HG03342 (cell line): ENCODE data around the gene DCD.
"Not testable (repeated sequence)": the region's sequence is repeated elsewhere in the genome, so short reads cannot be mapped to it uniquely, and the experiment has no call there.

Source experiments
- ATAC-seq: cut with Tn5 transposase; IDR thresholded peaks from one replicate; pipeline ENCODE4 v1.9.1; 2021; ENCODE audit warnings: mild to moderate bottlenecking, moderate library complexity; ENCODE audit not compliant: unreplicated experiment

The DCD gene, protein sequence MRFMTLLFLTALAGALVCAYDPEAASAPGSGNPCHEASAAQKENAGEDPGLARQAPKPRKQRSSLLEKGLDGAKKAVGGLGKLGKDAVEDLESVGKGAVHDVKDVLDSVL

GRCh38 chr12:54648265-54648664, at the start of gene DCD:
Gene DCD (minus strand): TSS chr12:54648365. CDS start chr12:54648303, 62 bp downstream.
- no peak for ATAC-seq

DNA sequence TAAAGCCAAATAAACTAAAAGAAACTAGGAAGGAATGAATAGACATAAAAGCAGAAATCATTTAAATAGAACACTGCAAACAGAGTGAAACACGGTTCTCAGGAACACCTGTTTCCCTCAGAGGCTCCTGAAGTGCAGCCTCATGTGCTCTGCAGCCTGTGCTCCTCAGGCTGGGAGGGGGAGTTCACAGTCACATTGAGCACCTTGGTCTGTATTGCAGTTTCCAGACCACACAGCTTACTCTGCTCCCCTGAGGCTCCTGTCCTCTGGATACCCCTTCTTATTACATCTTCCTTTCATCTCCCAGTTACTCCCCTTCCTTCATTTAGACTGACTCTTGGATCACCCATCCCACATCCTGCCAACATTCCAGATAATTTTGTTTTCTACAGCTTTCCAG, 49.7 kb upstream of the DCD start:
- ATAC-seq: no peak

GRCh38 chr12:54692353-54692752, 44.2 kb upstream of the DCD start:
- ATAC-seq: no peak

DNA sequence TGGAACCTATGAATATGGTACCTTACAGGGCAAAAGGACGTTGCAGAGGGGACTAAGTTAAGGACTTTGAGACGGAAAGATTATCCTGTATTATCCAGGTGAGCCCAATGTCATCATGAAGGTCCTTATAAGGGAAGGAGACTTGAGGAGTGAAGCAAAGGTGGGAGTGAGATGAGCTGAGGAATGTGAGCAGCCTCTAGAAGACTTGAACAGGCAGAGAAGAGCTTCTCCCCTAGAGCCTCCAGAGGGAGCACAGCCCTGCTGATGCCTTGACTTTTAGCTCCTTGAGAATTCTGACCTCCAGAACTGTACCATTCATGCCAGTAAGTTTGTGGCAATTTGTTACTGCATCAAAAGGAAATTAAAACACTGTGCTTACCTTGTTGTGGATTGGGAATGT, 41.8 kb upstream of the DCD start:
- ATAC-seq: no peak

- ATAC-seq: no peak
Measured at GRCh38 chr12:54689034-54689372, 40.8 kb upstream of the DCD start.

DNA sequence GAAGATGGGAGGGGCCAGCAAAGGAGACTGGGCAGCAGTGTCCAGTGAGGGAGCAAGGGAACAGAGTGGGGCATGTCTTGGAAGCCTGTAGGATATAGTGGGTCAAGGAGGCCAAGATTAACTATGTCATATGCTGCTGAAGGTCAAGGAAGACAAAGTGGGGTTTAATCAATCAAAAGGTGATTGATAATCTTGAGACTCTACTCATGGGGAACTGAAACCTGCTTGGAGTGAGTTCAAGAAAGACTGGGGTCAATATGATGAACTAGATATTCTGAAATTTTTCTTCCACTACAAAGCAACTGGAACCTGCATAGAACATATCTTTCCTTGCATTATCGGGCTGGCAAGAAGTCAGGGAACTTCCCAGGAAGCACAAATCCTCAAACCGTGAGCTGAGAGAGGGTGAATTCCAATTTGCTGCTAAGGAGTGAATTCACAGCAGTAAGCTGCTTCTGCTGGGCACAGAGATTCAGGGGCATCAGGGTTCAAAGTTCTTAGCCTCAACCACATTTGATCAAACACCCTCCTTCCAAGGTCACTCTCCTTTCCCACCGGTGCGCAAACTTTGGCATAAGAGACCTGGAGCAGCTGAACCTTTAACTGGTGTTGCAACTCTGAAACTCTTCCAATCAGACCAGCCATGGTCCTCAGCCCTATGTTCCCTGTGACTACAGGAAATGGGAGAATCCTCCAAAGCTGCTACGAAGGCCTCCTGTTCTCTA, 40.3 kb upstream of the DCD start:
- ATAC-seq: no peak

- ATAC-seq: no peak
Measured at GRCh38 chr12:54684636-54685630, 36.8 kb upstream of the DCD start.

DNA sequence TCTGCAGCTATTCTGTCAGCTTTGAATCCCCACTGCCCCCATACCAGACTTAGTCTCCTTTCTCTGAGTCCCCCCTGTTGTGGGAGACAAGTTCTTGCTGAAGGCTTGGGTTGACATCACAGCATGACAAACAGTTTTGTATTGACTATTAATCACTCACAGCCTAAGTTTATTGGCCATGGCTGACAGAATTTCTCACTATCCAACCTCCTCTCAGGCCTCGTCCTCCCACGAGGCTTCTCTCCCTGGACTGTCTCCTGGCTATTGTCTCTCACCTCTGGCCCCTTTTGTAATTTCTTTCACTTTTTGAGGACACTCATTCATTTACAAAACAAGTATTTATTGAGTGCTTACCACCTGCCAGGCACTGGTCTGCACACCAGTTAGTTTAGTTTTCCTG, 35.2 kb upstream of the DCD start:
- no peak for ATAC-seq

DNA sequence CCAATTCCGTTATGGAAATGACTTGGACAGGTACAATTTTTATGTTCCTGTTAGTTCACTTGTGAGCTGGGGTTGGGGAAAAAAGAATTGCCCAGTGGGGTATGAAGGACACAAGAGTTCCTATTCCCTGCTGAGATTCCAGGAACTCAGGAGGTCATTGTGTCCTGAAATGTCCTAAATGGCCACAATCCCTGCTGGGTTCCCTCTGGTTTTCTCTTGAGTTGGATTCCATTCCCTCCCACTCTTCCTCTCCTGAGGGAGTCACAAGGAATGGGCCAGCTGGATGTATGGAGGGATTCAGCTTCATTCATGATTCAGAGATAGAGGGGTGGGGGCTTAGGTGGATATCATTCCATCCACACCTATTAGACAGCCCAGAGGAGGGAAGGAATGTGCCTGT, 34.5 kb upstream of the DCD start:
- no peak for ATAC-seq

DNA sequence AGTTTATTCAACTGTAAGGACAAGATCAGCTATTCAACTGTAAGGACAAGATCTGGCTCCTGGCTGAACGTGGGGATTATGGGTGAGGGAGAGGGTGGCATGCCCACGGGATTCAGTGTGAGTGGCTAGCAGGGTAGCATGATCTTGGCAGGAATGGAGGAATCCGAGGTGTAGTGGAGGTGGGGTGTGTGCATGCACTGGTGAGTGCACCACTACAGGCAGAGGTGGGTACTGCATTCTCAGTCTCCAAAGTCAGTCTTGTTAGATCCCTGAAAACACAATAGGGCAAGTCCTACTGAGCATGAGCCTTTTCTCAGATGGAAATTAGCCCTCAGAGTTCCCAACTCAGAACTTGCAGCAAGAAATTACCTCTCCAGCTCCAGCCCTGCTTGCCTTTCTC, 32.2 kb upstream of the DCD start:
- peak; percentile 90 for ATAC-seq

DNA sequence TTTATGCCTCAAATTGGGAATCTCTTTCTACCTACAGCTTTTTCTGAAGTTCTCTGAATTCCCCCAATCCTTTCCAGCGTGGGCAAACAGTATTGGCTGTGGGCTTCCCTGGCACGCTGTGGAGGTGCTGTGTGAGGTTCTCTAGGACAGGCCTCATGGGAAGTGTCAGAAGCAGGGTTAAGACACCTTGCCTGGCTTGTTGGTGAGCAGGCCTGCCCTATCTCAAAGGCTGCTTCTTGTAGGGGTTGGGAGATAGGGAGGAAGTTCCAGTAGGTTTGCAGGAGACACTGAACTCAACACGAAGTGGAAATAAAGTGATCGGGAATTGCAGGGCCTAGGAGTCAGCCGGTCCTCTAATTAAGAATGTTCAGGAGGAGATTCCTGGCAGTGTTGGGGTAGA, 30.0 kb upstream of the DCD start:
- no peak for ATAC-seq

DNA sequence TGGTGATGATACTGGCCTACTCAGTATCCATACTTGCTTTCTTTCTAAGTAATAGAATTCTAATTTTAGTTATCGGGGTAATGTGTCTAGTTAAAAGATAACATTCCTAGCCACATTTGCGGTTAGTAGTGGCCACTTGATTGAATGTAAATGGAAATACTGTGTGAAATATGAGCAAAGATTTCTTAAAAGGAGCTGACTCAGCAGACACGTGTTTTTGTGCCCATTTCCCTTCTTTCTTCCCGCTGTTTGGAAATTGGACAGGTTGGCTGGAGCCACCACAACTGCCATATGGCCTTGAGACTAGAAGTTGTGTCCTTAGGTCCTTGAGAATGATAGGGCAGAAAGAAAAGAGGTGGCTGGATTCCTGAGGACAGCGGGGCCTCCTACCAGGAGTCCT, 19.8 kb upstream of the DCD start:
- no peak for ATAC-seq

DNA sequence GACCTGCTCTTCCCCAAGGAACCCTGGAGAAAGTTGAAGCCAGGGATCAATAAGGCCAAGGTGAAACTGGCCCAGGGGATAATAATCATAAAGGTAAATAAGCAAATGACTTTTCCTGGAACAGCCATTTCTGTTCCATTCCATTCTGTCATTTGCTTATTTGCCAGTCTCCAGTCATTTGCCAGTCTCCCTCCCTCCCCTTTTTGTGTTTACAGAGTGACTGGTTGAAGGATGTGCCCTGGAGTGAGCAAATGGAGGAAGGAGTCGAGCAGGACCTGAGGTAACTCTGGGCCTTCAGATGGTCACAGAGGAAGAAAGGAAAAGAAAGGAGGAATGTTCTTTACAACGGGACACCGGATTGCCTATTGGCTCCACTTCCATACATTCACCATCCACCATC, 17.8 kb upstream of the DCD start:
- no peak for ATAC-seq

GRCh38 chr12:54665022-54665635, 17.0 kb upstream of the DCD start:
- not testable (repeated sequence) for ATAC-seq

DNA sequence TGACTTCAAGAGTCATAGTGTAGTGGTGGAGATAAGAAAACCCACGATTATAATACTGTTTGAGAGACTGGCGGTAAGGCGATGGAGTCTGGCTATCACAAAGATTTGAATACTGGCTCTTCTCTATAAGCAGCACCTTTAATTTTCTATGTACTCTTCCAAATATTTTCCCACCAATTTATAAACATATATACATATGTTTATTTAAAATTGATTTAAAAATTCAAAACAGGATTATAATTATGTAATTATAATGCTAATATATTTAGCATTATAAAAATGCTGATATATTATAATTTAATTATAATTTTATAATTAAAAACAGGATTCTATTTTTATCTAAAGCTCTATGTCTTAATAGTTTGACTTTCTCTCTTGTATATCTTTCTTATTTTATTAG, 15.4 kb upstream of the DCD start:
- no peak for ATAC-seq

GRCh38 chr12:54662026-54662425, 13.9 kb upstream of the DCD start:
- ATAC-seq: no peak

- peak; percentile 48 for ATAC-seq
Measured at GRCh38 chr12:54661048-54661447, 12.9 kb upstream of the DCD start.

DNA sequence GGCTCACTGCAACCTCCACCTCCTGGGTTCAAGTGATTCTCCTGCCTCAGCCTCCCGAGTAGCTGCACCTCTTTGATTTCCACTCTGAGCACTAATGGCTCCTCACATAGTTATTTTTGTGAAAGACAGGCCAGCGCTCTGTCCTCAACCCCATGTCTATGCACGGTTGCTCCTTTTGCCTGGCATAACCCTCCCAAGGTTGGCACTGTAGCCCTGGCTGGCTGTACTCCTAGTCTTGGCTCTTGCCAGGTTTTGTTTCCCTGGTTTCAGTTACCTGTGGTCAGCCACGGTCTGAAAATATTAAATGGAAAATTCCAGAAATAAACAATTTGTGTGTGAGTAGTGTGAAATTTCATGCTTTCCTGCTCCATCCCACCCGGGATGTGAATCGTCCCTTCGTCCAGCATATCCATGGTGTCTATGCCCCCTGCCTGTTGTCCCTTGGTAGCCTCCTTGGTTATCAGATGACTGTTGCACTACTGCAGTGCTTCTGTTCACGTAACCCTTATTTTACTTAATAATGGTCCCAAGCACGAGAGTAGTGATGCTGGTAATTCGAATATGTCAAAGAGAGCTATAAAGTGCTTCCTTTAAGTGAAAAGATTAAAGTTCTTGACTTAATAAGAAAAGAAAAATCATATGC, 12.3 kb upstream of the DCD start:
- ATAC-seq: no peak

DNA sequence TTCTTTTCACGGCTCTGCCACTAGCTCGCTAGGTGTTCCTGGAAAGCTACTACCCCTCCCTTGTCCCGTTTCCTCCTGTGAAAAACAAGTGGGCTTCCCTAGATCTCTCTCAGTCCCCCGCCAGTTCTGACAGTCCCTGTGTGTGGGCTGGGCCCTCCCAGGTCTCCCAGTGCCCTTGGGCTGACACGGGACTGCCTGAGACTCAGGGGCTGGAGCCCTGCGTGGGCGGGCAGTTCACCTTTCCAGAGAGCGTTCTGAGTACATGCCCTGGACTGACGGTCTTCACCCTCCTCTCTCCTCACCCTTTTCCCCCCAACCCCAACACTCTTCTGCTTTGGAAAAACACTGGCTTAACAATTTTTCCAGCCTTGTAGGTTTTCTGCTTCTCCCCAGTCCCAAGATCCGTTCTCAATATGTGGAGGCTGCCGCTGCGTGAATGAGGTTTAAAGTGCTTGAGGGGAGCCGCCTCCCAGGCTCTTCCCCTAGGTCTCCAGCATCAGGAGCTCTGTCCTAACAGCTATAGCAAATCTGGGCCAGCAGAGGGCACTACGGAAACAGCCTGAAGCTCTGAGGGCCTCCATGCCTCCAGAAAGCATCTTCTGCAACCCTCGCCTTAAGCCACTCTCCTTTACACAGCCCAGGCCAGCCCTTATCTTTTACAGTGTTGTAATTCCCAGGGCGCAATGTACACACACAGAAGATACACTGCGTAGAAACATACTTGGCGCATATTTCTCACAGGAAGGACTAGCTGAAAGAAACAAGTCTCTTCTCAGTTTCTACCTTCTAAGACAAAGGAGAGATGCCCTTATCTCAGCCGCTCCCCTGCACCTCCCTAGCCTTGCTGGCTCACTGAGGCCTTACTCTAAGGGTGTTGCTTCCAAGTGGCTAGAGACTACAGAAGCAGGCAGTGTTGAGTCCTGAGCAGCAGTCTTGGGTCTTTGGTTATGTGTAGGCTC, 10.4 kb upstream of the DCD start:
- ATAC-seq: no peak

- no peak for ATAC-seq
Measured at GRCh38 chr12:54657105-54657607, 9.0 kb upstream of the DCD start.
